NCI-H1436 treated with DMSO at 0.1 percent for 48 hours (cell line): ENCODE data around the gene GMCL2.

Source experiments
- DNase-seq: peaks from one replicate; lab custom pipeline; 2025; lab: John Stamatoyannopoulos, UW

The GMCL2 gene

DNA sequence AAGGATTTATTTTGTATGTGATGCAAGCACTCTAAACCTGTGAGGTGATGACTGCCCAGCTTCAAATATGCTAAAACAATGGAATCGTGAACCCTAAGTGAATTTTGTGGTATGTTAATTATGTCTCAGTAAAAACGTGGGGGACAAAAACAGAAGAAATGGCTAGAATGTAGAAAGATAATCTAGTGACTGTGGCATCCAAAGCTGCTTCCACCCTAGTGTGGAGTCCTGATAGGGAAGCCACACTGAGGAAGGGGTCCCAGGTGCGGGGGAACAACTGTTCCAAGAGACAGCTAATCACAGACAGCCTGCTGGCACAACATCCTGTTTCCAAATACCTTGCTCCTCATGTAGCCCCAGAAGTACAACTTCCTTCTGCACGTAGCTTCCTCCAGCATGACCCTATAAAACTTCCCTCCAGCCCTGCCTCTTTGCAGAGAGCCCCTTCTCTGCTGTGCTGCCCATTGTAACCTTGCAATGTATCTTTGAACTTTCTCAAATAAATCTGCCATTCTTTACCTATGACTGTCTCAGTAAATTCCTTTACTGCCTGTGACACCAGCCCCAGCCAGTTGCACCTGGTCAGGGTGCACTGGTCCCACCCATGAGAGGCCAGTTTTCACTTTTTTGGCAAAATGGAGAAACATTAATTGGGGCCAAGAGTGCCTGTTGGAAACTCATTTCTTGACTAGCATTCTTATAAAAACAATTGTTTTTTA lies 4.9 kb downstream of the GMCL2 start:
- no peak for DNase-seq

DNA sequence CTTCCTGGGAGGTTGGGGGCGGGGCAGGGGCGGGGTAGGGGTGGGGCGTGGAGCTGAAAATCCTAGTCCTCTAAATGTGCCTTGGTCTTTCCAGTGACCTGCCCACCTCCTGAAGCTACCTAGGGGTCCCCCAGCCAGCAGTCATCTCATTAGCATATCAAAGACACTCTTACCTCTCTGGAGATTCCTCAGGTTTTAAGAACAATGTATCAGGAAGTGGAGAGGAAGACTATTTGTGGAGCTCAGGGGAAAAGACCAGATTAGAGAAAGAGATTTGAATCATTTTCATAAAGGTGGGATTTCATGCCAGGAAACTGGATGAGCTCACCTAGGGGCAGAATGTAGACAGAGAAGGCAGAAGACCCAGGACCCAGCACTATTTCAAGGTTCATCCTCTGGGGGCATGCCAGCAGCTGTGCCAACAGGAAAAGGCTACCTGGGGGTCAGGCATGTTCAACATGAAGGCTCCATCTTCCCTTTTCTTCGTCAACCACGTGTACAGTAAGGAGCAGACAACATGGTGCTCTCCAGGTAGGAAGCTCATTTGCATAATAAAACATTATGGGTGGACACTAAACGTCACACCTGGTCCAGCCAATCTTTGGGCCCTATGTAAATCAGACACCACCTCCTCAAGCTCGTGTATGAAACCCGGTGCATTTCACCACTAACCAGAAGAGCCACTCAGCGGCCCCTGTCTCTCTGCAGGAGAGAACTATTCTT lies 6.9 kb downstream of the GMCL2 start:
- DNase-seq = no peak

DNA sequence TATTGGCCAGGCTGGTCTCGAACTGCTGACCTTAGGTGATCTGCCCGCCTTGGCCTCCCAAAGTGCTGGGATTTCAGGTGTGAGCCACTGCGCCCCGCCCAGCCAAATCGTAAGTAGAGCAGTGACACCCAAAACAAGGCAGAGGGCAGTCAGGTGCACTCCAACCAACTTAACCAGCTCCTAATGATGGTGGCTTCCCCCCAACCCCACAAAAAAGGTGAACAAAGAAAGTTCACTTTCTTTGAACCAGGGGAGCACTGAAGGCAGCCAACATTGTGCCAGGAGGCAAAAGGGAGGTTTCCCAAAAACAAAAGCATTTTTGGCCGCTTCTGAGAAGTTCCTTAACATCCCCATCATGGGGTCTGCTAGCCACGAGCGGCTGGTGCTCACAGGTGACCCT lies 9.6 kb downstream of the GMCL2 start:
- DNase-seq = no peak

DNA sequence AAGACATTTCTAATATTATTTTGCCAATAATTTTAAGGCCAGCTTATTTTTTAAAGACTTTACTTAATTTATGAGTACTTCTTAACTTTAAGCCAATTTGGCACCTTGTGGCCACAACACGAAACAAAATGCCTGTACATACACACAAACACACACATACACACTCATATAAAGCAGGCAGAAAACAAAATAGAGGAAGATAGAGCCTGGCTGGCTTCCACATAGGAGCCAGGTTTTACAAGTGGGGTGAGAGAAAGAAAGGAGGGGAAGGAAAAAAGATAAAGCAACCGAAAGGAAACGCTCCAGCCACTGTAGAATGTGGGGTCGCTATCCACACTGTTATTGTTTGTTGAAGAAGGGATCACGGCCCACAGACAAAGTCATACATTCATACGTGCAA lies 10.4 kb downstream of the GMCL2 start:
- no peak for DNase-seq

DNA sequence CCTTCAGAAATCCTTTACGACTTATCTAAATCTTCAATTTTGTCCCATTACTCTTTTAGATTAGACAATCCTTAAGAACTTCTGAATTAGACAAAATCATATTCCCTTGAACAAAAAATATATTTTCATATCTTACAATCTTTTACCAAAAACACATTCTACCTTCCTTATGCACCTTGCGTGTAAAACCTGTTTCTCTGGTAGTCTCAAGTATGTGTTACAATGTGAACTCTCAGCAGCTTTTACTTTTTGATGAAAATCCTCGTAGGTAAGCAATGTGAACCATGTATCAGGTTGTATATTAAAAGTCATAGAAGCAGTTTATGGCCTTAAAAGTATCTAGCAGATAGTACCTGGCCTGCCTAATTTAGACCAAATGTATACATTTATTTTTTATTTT lies 12.7 kb downstream of the GMCL2 start:
- DNase-seq = no peak

DNA sequence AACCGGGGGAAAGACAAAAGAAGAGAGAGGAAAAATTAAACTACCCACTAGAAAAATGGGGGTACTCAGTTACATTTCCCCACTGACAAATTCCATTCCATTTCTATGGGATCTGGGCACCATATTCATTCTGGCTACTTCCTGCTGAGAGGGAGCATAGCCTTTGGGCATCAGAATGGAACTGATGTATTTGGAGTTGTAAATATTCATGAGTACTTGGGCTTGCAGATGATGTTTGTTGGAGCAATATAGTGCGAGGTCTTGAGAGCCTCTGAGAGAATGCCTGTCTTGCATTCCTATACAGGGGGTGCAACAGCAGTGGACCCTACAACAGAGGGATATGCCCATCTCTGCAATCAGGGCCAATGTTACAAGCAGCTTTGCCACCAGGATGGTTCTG lies 16.7 kb downstream of the GMCL2 start:
- DNase-seq = no peak

DNA sequence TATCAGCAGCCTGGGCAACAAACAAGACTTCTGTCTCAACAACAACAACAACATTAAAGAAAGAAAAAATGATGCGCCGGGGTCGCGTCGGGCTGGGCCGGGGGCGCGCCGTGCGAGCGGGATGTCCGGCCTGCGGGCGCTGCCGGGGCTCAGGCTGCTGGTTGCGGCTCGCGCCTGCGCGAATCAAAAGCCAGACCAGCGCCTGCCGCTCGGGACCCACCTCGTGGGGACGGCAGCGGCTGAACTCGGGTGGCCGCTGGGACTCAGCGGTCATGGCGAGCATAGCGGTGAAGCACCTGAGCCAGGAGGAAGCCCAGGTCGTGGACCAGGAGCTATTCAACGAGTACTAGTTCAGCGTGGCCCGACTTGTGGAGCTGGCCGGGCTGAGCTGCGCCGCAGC lies 21.6 kb downstream of the GMCL2 start:
- DNase-seq = no peak

DNA sequence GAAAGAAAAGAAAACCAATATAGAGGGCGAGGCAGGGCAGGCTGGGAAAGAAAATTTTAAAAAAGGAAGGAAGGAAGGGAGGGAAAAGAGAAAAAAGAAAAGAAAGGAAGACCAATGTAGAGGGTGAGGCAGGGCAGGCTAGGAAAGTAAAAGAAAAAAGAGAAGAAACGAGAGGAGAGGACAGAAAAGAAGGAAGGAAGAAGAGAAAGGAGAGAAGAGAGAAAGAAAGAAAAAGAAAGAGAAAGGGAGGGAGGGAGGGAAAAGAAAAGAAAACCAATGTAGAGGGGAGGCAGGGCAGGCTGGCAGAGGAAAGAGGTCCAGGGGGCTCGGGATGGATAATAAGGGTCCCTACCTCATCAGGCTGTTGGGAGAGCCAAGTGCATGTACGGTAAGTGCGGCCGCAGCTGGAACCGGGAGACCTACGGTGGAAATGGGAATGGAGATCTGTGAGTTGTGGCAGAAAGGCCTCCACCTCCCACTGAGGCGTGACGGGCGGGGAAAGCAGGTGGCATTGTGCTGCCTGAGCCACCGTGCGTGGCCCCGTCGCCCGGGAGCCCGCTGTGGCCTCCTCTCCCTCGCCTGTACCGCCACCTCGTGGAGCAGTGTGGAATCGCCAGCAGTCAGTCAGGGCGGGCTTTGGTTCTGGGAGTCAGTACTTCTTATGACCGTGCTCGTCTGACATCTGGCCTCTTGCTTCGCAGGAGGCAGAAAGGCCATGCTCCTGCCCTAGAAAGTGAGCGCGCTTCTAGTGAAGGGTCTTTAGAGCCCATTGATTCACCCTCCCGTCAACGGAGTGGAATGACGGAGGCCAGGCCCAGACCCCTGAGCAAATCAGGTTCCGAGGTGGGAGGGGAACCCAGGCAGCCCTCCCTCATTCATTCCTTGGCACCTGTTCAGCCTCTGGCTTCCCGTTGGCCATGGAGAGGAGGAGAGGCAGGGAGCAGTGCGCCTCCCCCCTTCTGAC lies 23.1 kb downstream of the GMCL2 start:
- DNase-seq = no peak

DNA sequence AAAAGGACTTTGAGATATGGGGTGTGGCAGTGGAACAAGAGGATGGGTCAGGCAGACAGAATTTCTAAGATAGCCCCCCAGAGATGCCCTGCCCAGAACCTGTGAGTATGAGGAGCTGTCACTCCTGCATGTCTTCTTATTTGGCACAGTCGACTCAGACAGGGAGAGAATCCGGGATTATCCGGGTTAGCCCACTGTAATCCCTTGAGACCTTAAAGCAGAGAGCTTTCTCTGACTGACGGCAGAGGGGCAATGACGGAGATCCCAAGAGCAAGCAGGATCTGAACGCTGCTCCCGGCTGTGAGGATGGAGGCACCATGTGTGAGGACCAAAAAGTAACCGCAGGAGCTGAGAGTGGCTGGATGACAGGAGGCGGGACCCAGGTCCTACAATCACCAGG lies 24.7 kb downstream of the GMCL2 start:
- DNase-seq = no peak

DNA sequence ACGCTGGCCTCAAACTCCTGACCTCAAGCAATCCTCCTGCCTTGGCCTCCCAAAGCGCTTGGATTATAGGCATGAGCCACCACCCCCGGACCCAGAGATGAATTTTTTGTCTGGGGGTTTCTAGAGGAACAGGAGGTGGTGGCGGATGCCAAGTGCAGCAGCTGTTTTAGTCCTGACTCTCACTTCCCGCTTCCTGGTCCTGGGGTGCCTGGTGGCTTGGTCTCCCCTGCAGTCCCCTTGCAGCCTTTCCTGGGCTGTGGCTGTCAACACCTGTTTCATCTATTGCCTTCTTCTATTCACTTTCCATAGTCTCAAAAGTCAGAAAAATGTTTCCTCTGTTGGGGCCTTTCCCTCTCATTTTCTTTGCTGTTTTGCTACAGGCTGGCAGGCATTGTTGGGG lies 27.0 kb downstream of the GMCL2 start:
- no peak for DNase-seq

DNA sequence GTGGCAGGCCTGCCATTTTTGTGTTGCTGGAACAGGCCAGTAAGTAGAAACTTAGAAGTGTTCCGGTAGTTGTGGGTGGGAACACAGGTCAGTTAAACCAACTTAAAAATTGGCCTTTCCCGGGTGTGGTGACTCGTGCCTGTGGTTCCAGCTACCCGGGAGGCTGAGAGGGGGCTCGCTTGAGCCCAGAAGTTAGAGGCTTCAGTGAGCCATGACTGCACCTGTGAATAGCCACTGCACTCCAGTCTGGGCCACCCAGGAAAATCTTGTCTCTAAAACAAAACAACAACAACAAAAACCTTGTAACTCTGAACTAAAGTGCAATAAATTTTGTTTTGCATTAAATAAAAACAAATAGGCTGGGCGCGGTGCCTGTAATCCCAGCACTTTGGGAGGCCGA lies 32.1 kb downstream of the GMCL2 start:
- DNase-seq = no peak

DNA sequence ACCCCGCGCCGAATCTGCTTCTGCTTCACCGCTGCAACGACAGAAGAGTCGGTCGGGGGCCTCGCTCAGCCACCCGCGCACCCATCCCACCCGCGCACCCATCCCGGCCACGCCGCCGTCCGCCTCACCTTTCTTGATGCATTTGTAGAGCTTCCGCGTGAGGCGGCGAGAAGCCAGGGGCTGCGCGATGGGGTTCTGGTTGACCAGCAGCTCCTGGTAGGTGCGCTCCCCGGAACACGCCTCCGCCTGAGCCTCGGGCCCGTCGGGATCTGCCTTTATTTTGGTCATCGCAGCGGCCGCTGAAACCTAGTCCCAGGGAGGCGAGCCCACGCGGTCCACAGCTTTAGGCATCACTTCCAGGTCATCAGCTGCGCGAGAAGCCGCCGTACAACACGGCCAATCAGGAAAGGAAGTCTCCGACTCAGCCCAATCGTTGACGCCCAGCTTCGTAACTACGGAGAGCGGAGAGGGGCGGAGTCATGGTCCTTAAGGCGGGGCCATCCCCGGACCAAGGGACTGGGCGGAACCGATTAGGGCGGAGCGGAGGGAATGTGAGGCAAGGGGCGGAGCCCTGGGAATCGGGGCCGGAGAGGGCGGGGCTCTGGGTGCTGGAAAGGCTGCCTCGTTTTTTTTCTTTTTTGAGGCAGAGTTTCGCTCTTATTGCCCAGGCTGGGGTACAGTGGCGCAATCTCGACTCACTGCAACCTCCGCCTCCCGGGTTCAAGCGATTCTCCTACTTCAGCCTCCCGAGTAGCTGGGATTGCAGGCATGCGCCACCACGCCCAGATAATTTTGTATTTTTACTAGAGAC lies 33.4 kb downstream of the GMCL2 start, which contains the start of gene NHP2:
Gene NHP2 (minus strand): TSS at position 356 of the 811 bp plus-strand sequence. CDS start 68 bp downstream, at position 288.
- DNase-seq = peak; percentile 81

DNA sequence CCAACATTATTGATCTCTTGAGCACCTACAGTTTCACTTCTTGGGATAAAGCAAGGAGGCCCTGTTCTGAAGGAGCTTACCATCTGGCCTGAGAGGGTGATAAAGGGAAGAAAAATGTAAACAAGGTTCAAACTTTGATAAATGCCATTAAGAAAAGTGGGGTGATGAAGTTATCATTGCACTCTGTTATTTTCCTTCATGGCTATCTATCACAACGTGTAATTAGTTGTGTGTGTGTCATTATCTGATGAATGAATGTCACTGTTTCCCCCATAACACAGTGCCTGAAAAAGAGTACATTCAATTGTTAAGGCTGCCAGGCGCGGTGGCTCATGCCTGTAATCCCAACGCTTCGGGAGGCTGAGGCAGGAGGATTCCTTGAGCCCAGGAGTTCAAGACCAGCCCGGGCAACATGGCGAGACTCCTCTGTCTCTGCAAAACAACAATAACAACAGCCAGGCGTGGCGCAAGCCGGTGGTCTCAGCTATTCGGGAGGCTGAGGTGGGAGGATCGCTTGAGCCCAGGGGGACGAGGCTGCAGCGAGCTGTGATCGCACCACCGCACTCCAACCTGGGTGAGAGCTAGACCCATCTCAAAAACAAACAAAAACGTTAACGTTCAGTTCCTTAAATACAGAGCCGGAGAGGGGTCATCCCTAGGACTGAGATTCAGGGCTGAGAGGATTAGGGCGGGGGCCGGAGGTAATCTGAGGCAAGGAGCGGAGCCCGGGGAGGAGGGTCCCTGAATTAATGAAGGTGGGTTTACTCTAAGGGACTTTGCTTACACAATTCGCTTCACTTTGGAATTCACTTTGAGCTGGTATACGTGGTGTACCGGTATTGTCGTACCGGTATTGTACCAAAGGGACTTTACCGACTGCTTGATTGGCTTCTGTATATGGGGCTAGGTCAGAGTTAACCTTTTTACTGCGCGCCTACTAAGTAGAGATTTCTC lies 34.4 kb downstream of the GMCL2 start:
- DNase-seq = no peak

DNA sequence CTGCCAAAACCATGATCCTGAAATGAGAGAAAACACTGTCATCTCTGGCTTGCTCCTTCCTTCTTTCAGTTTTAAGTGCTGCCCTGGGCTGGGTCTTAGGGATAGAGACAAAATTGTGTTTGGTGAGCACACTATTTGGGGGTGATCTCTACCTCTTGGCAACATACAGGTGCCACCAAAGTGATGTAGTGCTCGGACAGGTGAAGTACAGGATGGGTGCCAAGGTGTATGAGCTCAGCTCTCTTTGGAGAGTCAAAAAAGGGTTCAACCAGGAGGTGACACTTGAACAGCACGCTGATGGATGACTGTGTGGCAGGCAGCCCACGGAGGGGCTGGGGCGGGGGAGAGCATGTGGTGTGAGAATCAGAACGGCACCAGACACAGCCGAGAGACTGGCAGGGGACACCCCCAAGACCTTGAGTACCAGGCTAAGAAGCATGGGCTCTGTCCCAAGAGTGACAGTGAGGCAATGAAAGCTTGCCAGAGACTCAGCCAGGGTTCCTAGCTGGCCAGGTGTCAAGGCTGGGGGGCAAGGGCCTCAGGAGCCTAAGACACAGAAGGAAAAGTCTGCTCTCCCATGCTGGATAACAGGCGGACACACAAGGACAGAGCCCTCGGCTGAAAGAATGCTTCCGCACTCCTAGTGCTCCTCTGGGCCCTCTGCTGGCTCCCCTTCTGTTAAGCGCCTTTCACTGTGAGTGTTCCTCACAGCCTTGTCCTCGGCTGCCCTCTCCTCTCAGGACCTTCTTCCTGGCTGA lies 36.0 kb downstream of the GMCL2 start:
- no peak for DNase-seq

DNA sequence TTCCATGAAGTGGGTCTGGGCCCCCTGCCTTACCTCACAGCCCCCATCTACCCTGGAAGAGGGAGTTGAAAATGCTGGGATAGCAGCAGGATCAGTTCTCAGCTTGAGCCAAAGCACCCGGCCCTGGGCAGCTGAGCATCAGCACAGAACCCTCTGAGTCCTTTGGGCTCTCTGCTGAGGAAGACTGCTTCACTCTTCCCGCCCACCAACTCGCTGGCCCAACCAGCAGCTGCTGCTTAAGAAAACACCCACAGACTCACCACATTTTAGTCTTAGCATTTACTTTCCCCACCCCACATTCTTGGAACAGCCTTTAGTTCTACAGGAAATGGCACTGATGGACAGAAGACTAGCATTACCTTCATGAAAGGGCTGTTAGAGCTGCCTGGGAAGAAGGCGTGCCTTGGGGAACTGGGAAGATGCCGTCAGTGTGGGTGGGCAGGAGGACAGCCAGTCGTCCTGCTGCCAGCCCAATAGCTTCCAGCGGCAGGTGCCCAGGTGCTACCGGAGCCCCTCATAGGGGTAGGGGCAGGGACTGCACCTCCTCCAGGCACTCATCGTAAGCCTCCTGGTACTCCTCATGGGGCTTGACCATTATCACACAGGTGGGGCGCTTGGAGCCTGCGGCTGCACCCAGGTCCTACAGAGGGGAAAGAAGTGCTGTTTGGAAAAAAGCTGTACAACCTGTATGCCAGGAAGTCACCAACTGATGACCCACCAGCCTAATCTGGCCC lies 37.8 kb downstream of the GMCL2 start:
- no peak for DNase-seq

DNA sequence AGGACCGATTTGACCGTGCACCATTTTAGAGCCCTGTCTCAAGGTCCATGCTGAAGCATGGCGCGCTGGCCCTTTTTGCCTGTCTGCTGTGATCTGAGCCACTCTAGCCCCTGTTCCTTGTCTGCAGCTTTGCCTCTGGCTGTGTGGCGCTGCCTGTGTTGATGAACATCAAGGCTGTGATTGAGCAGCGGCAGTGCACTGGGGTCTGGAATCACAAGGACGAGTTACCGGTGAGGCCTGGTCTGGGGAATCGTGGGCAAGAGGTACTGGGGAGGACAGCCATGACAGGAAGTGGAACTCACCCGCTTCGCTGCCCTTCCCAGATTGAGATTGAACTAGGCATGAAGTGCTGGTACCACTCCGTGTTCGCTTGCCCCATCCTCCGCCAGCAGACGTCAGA lies 39.8 kb downstream of the GMCL2 start:
- no peak for DNase-seq

DNA sequence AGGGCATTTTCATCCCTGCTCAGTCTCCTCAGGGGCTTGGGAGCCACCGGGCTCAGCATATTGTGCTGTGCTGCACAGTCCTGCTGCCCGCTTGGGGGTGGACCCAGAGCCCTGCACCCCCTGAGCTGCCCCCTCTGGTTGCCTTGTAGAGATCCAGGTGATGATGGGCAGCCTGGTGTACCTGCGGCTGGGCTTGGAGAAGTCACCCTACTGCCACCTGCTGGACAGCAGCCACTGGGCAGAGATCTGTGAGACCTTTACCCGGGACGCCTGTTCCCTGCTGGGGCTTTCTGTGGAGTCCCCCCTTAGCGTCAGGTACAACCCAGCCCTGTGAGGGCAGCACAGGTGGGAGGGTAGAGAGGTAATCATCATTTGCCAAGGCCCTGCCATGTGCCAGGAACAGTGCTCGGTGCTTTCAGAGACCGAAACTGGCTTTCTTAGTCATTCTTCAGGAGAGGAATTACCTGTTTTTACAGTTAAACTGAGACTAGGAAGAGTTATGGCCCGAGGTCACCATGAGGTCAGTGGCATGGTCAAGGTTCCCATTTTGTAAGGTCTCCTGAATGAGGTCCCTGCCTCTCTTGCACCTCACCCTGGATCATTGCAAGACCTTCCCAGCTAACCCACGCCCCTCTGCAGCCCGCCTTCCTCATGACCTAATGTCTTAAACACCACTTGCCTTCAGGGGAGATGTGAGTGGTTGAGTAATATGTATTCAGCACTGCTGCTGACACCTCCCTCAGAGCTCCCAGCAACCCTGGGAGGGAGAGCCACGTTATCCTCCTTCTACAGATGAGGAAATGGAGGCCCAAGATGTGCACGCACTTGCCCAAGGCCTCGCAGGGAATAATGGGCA lies 41.0 kb downstream of the GMCL2 start:
- DNase-seq = peak; percentile 5

DNA sequence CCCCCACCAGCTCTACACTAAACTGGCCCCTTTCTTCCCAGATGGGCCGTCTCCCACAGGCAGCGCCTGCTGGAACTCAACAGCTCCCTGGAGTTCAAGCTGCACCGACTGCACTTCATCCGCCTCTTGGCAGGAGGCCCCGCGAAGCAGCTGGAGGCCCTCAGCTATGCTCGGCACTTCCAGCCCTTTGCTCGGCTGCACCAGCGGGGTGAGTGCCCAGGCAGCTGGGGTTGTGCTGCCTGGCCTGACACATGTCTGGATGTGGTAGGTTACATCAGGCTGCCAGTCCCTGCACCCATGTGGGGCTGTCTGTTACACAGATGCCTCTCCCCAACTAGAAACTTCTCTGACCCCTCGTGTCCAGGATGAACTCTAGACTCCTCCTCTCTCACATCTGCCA lies 43.3 kb downstream of the GMCL2 start:
- DNase-seq = no peak
